A673 (cell line): ENCODE measurements around the gene KAZN. TPM values are rescaled to one million over a fixed set of nuclear protein-coding genes. Genes with fewer than 3 reads are reported as not detected.

ENCODE experiments used
- BruUV-seq: library from RNA; stranded (reverse); fragments of 400-500 nt; replicated peaks from 2 replicates; lab custom pipeline; 2021; lab: Mats Ljungman, UMichigan
- CTCF ChIA-PET: fragments of 300-600 bp; sonication (Branson Sonifier 250); formaldehyde crosslinking; loops from one replicate; lab custom pipeline; 2022; ENCODE audit warnings: antibody characterized with exemption; lab: Charles Lee
- POLR2A ChIA-PET: fragments of 300-600 bp; sonication (Branson Sonifier 250); formaldehyde crosslinking; loops from one replicate; lab custom pipeline; 2022; ENCODE audit warnings: antibody characterized with exemption; ENCODE audit not compliant: low non-redundant PET; lab: Charles Lee
- DNase-seq: peaks from one replicate; pipeline ENCODE4 v3.0.0-alpha.2; 2015; ENCODE audit warnings: low spot score
- H3K27ac ChIP-seq: fragments of 200-600 bp; sonication (generic); 2 replicates; pipeline ENCODE4 v1.5.1; 2016; ENCODE audit warnings: mixed run types, low read depth, mild to moderate bottlenecking, mixed read lengths, antibody characterized with exemption, low read length; ENCODE audit not compliant: poor library complexity, severe bottlenecking
- H3K27me3 ChIP-seq: fragments of 200-600 bp; sonication (generic); replicated peaks from 2 replicates; pipeline ENCODE4 v1.6.1; 2017; ENCODE audit warnings: mixed run types, low read depth, mild to moderate bottlenecking, mixed read lengths, antibody characterized with exemption, low read length; ENCODE audit not compliant: insufficient read depth, poor library complexity
- H3K36me3 ChIP-seq: fragments of 200-600 bp; sonication (generic); 2 replicates; pipeline ENCODE4 v1.6.1; 2016; ENCODE audit warnings: mixed run types, mild to moderate bottlenecking, mixed read lengths, antibody characterized with exemption, low read length; ENCODE audit not compliant: insufficient read depth, poor library complexity, severe bottlenecking
- H3K4me1 ChIP-seq: fragments of 200-600 bp; sonication (generic); 2 replicates; pipeline ENCODE4 v1.6.1; 2017; ENCODE audit warnings: mixed run types, mild to moderate bottlenecking, mixed read lengths, antibody characterized with exemption, low read length; ENCODE audit not compliant: insufficient read depth, poor library complexity, severe bottlenecking
- H3K4me3 ChIP-seq: fragments of 200-600 bp; sonication (generic); 2 replicates; pipeline ENCODE4 v1.5.1; 2016; ENCODE audit warnings: low read depth, mixed run types, mild to moderate bottlenecking, mixed read lengths, low read length; ENCODE audit not compliant: poor library complexity, severe bottlenecking
- H3K9me3 ChIP-seq: fragments of 200-600 bp; sonication (generic); 2 replicates; pipeline ENCODE4 v1.6.1; 2016; ENCODE audit warnings: mixed run types, low read depth, mild to moderate bottlenecking, mixed read lengths, antibody characterized with exemption, low read length; ENCODE audit not compliant: poor library complexity, severe bottlenecking
- EZH2 ChIP-seq: fragments of 200-600 bp; sonication (generic); IDR thresholded peaks from 2 replicates; pipeline ENCODE4 v1.6.1; 2017; ENCODE audit warnings: borderline replicate concordance, low read depth, mild to moderate bottlenecking, mixed read lengths, antibody characterized with exemption, low read length; ENCODE audit not compliant: poor library complexity, severe bottlenecking
- intact Hi-C: fragments of 100-400 bp; cut with micrococcal nuclease; formaldehyde crosslinking; loops from one replicate; pipeline ENCODE4 v1.10.0; 2022; ENCODE audit not compliant: unreplicated experiment
- total RNA-seq: library from RNA; stranded (reverse); gene quantifications from 2 replicates; pipeline ENCODE4 v1.2.3, GENCODE V29; 2021
- TF ChIP-seq, protein P1 (sequence below): fragments of 300-800, 200-600 bp; sonication (generic); conservative IDR thresholded peaks from 2 replicates; pipeline ENCODE4 v1.5.1; 2017; ENCODE audit warnings: low read depth, mild to moderate bottlenecking, antibody characterized with exemption, low read length, moderate library complexity, mixed read lengths

Gene KAZN
- total RNA-seq, 1 experiment from 2014 or later: 8.0 TPM

DNA sequence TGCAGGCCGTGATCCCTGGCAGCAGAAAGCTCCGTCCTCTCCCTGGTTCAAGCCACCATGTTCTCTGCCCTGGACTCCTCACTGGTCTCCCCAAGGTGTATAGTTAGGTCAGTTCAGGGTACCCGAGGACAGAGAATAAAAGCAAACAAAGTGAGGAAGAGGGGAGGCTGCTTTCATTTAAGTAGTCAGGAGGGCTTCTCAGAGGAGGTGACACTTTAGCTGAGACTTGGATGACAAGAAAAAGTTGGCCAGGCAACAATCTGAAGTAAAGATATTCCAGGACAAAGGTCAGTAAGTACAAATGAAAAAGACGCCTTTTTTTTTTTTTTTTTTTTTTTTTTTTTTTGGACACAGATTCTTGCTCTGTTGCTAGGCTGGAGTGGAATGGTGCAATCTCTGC lies 297.2 kb downstream of the KAZN start:
- intact Hi-C loops: no loop called here
- no TSS peak for BruUV-seq
- H3K36me3 ChIP-seq: no peaks in the 10 kb centered on the region
- no peak for TF ChIP-seq EZH2
- TF ChIP-seq, protein P1, sequence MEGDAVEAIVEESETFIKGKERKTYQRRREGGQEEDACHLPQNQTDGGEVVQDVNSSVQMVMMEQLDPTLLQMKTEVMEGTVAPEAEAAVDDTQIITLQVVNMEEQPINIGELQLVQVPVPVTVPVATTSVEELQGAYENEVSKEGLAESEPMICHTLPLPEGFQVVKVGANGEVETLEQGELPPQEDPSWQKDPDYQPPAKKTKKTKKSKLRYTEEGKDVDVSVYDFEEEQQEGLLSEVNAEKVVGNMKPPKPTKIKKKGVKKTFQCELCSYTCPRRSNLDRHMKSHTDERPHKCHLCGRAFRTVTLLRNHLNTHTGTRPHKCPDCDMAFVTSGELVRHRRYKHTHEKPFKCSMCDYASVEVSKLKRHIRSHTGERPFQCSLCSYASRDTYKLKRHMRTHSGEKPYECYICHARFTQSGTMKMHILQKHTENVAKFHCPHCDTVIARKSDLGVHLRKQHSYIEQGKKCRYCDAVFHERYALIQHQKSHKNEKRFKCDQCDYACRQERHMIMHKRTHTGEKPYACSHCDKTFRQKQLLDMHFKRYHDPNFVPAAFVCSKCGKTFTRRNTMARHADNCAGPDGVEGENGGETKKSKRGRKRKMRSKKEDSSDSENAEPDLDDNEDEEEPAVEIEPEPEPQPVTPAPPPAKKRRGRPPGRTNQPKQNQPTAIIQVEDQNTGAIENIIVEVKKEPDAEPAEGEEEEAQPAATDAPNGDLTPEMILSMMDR: no peak
- no peak overlapping the region for H3K27ac ChIP-seq
- H3K4me1 ChIP-seq: peaks cover 16% of the 10 kb centered on the region
- CTCF ChIA-PET: no interaction called here
- no peak for DNase-seq
- no peaks in the 10 kb centered on the region for H3K27me3 ChIP-seq
- no peaks in the 10 kb centered on the region for H3K9me3 ChIP-seq
- POLR2A ChIA-PET: interaction anchor here (0.5 kb wide), 1 partner anchor 234 kb away, joined by 3 read pairs; no protein-coding TSS in a partner anchor
- H3K4me3 ChIP-seq: no peak overlapping the region

DNA sequence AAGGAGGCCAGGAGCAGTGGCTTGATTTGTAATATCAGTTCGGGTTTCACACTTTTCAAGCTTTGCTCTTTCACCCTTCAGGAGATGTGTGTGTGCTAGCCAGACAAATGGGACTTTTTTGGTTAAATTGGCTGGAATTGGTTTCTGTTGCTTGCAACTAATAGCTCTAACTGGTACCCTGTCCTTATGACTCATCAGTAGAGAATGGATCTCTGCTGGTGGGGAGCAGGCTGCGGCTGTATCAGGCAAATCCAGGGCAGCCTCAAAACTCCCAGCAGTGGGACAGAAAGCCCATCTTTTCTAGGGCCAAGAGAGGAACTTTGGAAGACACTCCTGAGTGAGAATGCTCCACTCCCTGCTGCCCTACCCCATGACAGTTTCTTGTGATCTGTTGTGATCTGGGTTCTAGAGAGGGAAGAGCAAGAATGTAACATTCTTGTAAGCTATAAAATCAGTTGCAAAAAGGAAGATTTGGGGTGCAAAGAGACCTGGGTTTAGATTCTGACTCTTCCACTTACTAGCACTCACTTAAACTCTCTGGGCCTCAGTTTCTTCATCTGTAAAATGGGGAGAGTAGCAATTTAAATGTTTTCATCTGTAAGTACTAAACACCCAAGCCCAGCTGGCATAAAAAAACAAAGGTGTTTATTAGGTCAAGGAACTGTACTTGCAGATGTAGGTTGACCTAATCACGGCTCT lies 298.0 kb downstream of the KAZN start:
- TF ChIP-seq, protein P1: no peak
- TF ChIP-seq EZH2: no peak
- H3K36me3 ChIP-seq: no peaks in the 10 kb centered on the region
- peak; percentile 43 for DNase-seq
- intact Hi-C loops: no loop called here
- no TSS peak for BruUV-seq
- peaks cover 16% of the 10 kb centered on the region for H3K4me1 ChIP-seq
- ChIA-PET POLR2A (no interaction called here), CTCF (no interaction called here)
- H3K27me3 ChIP-seq: no peaks in the 10 kb centered on the region
- no peak overlapping the region for H3K4me3 ChIP-seq
- no peaks in the 10 kb centered on the region for H3K9me3 ChIP-seq
- H3K27ac ChIP-seq: no peak overlapping the region

DNA sequence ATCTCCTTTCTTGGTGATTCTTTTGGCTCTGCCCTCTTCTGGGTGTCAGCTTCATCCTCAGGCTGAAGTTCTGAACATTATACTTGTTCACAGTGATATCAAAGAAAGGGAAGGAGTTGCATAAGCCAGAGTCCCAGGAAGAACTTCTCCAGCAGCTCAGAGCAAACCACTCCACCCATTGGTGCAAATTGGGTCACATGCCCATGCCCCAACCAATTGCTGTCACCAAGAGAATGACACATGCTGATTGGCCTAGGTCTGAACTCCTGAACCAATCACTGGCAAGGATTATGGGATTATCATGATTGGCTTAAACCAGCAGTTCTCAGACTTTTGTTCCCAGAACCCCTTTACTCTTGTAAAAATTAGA lies 298.6 kb downstream of the KAZN start:
- TF ChIP-seq, protein P1: no peak
- TF ChIP-seq EZH2: no peak
- BruUV-seq: no TSS peak
- CTCF ChIA-PET: no interaction called here
- Histone ChIP-seq H3K9me3 (no peaks in the 10 kb centered on the region), H3K27me3 (no peaks in the 10 kb centered on the region), H3K4me1 (peaks cover 16% of the 10 kb centered on the region), H3K4me3 (no peak overlapping the region), H3K36me3 (no peaks in the 10 kb centered on the region), H3K27ac (no peak overlapping the region)
- DNase-seq: peak; percentile 48
- intact Hi-C loops: no loop called here
- POLR2A ChIA-PET: no interaction called here
